Muscle layer of duodenum (tissue), 2 donors: Measurements from ENCODE around the gene NMNAT2.

Source experiments
- H3K27ac ChIP-seq: one replicate; pipeline ENCODE4 v1.7.0; 2013; ENCODE audit warnings: mild to moderate bottlenecking, low read length
- H3K27me3 ChIP-seq: one replicate; pipeline ENCODE4 v1.7.0; 2013; ENCODE audit warnings: low read depth, mild to moderate bottlenecking, control low read depth, low read length
- H3K36me3 ChIP-seq, 2 donors: one replicate each; pipeline ENCODE4 v1.7.0; 2013; ENCODE audit warnings: low read length in 2 of 2, control low read depth in 1 of 2, mild to moderate bottlenecking in 1 of 2; ENCODE audit not compliant: insufficient read depth in 2 of 2, control insufficient read depth in 1 of 2
- H3K4me1 ChIP-seq, 2 donors: one replicate each; pipeline ENCODE4 v1.7.0; 2013; ENCODE audit warnings: low read length in 2 of 2, mild to moderate bottlenecking in 2 of 2, control low read depth in 1 of 2, moderate library complexity in 1 of 2; ENCODE audit not compliant: insufficient read depth in 2 of 2, control insufficient read depth in 1 of 2
- H3K4me3 ChIP-seq, 2 donors: one replicate each; pipeline ENCODE4 v1.7.0; 2013; ENCODE audit warnings: low read length in 2 of 2, low read depth in 1 of 2, mild to moderate bottlenecking in 1 of 2
- H3K9me3 ChIP-seq, 2 donors: one replicate each; pipeline ENCODE4 v1.7.0; 2013; ENCODE audit warnings: low read length in 2 of 2, control low read depth in 1 of 2, mild to moderate bottlenecking in 1 of 2; ENCODE audit not compliant: control insufficient read depth in 1 of 2
- donor health status: healthy.

The NMNAT2 gene

DNA sequence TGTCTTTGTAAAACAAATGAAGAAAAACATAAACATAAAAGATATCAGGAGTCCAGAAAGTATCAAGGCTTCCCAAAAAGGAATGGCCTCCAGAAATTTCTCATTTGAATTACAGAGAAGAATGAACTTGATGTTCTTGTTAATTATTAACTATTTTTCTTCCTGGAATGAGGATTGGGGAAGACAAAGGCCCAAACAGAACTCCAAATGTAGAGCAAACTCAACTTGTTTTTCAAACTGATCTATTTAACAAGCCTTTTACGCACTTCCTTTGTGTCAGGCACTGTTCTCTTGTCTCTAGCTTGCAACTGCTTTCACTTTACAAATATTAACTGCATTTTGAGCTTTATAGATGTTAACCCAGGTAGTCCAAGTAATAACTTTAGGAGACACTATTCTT, 186.6 kb downstream of the NMNAT2 start:
- no peaks in the 10 kb centered on the region for H3K9me3 ChIP-seq
- H3K36me3 ChIP-seq = no peaks in the 10 kb centered on the region
- no peak overlapping the region for H3K27ac ChIP-seq
- no peak overlapping the region for H3K4me3 ChIP-seq
- no peaks in the 10 kb centered on the region for H3K27me3 ChIP-seq
- H3K4me1 ChIP-seq = peaks cover 0 to 5% of the 10 kb centered on the region in 2 donors

DNA sequence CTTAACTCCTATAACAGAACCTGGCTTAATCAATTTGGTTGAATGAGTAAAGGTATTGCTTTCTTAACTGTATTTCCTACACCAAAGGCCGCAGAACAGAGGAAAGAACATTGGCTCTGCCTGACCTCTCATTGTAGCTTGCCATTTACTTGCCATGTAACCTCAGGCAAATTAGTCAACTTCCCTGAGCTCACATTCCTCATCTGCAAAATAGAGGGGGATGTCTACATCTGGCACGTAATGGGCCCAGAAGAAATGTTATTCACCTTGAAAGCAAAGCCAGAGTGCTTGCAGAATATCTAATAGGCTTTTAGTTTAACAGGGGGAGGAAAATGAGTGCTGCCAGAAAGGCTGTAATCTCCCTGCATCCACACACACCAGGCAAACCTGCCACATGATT, 187.8 kb downstream of the NMNAT2 start:
- Histone ChIP-seq H3K9me3 (no peaks in the 10 kb centered on the region), H3K36me3 (no peaks in the 10 kb centered on the region), H3K4me1 (peaks cover 0 to 5% of the 10 kb centered on the region in 2 donors), H3K27me3 (no peaks in the 10 kb centered on the region), H3K4me3 (no peak overlapping the region), H3K27ac (no peak overlapping the region)

DNA sequence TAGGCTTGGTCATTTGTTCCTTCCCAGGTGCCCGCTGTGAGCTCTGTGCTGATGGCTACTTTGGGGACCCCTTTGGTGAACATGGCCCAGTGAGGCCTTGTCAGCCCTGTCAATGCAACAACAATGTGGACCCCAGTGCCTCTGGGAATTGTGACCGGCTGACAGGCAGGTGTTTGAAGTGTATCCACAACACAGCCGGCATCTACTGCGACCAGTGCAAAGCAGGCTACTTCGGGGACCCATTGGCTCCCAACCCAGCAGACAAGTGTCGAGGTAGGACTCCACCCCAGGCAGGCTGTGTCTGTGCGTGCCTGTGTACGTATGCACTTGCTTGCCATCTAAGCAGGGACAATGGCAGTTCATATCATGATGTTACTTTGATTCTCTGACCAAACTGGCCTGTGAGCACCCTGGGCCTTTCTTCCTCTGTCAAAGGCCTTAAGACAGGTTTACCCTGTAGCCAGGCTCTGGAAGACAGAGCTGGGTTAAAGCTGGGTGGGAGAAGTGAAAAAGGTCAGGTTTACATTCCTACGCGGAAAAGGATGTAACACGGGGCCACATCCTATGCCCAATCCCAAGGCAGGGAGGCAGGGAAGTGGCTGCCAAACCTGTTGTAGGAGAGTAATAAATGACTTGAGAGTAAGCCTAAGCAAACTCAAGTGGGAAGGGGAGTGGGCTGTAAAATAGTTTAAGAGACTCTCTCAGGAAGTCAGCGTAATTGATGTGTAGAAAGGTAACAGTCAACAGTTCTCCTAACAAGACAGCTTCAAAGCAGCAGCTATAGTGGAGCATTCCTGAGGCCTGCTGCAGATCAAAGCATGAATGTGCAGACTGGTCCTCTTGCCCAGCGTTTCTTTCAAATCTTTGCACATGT, 189.6 kb downstream of the NMNAT2 start:
- H3K27ac ChIP-seq = no peak overlapping the region
- H3K4me3 ChIP-seq = no peak overlapping the region
- no peaks in the 10 kb centered on the region for H3K36me3 ChIP-seq
- H3K9me3 ChIP-seq = no peaks in the 10 kb centered on the region
- H3K27me3 ChIP-seq = no peaks in the 10 kb centered on the region
- H3K4me1 ChIP-seq = no peaks in the 10 kb centered on the region

DNA sequence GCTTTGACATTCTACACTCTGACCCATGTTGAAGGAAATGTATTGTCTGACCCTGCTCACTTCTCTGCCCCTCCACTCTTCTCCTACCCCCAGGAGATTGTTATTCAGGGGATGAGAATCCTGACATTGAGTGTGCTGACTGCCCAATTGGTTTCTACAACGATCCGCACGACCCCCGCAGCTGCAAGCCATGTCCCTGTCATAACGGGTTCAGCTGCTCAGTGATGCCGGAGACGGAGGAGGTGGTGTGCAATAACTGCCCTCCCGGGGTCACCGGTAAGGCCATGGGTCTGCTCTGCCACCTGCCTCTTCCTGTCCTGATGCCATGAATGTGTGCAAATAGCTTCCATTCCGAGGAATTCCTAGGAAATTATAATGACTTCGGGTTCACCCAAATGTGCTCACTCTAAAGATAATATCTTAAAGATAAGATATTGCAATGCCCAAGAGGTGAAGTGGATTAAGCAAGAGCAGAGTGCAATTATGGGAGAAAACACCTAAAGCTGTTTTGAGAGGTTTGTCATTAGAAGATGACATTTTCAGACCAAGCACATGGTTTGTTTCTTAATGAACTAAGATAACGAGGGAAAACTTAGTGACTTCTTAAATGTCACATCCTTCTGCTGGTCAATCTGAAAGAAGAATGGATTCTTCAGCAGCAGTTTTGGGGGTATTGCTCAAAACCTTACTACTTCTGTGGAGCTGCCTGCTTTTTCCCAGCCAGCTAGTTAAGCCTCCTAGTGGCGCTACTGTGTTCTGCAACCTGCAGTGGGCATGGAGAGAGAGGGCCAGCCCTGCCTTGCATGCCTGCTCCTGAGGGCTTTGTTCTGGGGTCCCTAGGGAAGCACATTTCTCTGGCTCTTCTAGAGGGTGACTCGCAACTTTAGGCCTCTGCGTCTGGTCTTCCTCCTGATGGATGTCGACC, 190.5 kb downstream of the NMNAT2 start:
- no peak overlapping the region for H3K27ac ChIP-seq
- H3K4me1 ChIP-seq = no peaks in the 10 kb centered on the region
- H3K9me3 ChIP-seq = no peaks in the 10 kb centered on the region
- no peak overlapping the region for H3K4me3 ChIP-seq
- no peaks in the 10 kb centered on the region for H3K36me3 ChIP-seq
- no peaks in the 10 kb centered on the region for H3K27me3 ChIP-seq

DNA sequence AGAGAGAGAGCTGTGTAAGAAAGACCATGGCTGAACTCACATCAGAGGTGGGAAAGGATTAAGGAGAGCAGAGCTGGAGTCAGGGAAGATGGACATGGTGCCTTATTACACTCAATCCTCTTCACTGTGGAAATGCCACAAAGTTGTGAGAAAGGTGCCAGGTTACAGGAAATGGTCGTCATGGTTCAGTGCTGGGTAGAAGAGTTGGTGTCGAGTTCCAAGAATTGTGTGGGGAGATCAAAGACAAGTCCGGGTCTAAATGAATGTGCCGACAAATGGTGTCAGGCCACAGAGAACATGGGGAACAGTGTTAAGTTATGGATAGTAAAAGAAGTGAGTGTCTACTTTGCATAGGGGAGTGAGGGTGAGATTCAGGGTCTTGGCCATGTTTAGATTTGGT, 191.2 kb downstream of the NMNAT2 start:
- Histone ChIP-seq H3K36me3 (no peaks in the 10 kb centered on the region), H3K27ac (no peak overlapping the region), H3K9me3 (no peaks in the 10 kb centered on the region)

DNA sequence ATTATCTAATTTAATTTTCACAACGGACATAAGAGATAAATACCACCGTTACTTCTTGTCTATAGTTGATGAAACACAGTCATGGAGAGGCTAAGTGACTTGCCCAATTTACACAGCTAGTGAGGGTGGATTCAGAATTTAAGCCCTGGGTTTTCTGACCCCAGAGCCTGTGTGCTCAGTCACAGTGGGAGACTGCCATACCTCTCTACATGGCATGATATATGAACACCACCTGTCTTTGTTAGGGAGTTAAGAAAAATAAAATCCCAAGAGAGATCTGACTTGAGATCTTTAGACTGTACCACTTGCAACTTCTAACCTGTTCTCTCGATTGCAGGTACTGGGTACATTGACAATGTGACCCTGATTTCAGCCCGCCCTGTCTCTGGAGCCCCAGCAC, 191.8 kb downstream of the NMNAT2 start:
- H3K36me3 ChIP-seq = no peaks in the 10 kb centered on the region
- no peaks in the 10 kb centered on the region for H3K27me3 ChIP-seq
- H3K4me1 ChIP-seq = no peaks in the 10 kb centered on the region
- no peak overlapping the region for H3K27ac ChIP-seq
- H3K4me3 ChIP-seq = no peak overlapping the region
- H3K9me3 ChIP-seq = no peaks in the 10 kb centered on the region

More for the DNA sequence above, 191.2 kb downstream of the NMNAT2 start:
- Histone ChIP-seq H3K4me1 (no peaks in the 10 kb centered on the region), H3K4me3 (no peak overlapping the region), H3K27me3 (no peaks in the 10 kb centered on the region)

DNA sequence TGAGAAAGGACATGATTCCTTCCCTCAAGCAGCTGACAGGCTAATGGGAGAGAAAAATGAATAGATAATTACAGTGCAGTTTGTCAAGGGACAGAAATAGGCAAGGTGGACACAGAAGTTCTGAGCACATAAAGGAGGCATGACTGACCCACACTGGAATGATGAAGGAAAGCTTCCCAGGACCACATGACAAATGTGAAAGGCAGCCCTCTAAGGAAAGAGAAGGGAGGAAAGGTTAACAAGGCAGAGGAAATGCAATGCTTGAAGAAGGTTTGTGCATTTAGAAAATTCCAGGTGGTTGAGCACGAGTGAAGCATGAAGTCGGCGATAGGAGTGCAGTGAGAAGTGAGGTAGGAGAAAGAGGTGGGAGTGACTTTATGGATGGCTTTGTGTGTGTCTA, 194.7 kb downstream of the NMNAT2 start:
- H3K27me3 ChIP-seq = no peaks in the 10 kb centered on the region
- H3K36me3 ChIP-seq = no peaks in the 10 kb centered on the region
- no peaks in the 10 kb centered on the region for H3K9me3 ChIP-seq
- H3K27ac ChIP-seq = no peak overlapping the region
- H3K4me3 ChIP-seq = no peak overlapping the region
- H3K4me1 ChIP-seq = peaks cover 3 to 12% of the 10 kb centered on the region in 2 donors

DNA sequence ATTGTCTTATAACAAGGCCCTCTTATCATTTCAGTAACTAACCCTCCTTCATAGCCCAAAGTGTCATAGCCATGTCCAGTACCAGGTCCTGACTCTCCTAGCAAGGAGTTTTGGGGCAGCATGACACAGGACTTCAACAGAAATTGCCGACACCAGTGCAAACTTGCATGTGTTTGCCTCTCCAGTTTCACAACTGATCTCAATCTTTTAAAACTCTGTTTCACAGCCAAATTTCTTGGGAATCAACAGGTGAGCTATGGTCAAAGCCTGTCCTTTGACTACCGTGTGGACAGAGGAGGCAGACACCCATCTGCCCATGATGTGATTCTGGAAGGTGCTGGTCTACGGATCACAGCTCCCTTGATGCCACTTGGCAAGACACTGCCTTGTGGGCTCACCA, 195.3 kb downstream of the NMNAT2 start:
- no peaks in the 10 kb centered on the region for H3K36me3 ChIP-seq
- no peaks in the 10 kb centered on the region for H3K9me3 ChIP-seq
- H3K27me3 ChIP-seq = no peaks in the 10 kb centered on the region
- peaks cover 5 to 17% of the 10 kb centered on the region in 2 donors for H3K4me1 ChIP-seq
- H3K4me3 ChIP-seq = no peak overlapping the region
- H3K27ac ChIP-seq = no peak overlapping the region

DNA sequence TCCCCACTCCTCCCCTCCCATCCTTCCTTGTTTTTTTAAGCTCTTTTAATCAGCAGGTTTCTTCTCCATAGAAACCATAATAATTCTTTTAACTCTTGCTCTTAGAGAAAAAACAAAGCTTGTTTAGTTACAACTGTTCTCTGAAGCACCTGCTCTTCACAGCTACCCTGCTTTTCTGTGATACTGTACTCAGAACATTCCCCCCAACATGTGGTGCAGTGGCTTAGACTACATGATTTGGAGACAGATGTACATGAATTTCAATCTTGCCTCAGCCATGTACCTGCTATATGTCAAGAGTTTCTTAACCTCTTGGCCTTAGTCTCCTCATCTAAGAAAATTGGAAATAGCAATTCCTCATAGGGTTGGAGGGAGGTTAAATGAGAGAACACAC, 198.6 kb downstream of the NMNAT2 start:
- peaks cover 5 to 24% of the 10 kb centered on the region in 2 donors for H3K4me1 ChIP-seq
- H3K36me3 ChIP-seq = no peaks in the 10 kb centered on the region
- H3K4me3 ChIP-seq = no peak overlapping the region
- H3K27ac ChIP-seq = peak overlapping the region; percentile 27
- no peaks in the 10 kb centered on the region for H3K27me3 ChIP-seq
- H3K9me3 ChIP-seq = no peaks in the 10 kb centered on the region

DNA sequence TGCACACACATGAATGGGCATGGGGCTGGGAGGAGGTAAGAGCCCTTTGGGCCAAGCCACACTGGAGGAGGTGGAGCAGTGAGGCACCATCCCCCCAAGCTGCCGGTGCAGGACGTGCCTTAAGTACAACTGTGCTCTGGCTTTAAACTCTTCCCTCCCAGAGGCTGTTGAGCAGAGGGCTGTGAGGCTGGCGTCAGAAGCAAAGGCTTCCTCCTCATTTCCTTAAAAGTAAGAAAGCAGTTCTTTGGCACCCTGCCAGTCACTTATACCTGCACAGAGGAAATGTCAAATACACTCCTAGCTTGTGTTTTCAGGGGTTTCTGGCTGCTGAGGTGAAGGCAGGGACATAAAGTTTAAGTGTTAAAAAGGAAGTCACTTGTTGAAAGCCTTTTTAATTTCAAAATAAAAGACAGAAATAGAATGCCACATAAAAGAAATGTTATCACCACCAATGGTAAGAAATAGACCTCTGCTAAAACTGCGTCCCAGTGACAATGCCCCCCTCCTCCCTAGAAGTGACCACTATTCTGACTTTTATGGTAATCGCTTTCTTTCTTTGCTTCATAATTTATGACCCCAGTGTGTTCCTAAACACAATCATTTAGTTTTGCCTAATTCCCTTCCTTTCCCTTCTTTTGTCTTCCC, 199.1 kb downstream of the NMNAT2 start:
- no peaks in the 10 kb centered on the region for H3K9me3 ChIP-seq
- H3K27me3 ChIP-seq = no peaks in the 10 kb centered on the region
- H3K4me3 ChIP-seq = no peak overlapping the region
- no peaks in the 10 kb centered on the region for H3K36me3 ChIP-seq
- H3K4me1 ChIP-seq = peaks cover 5 to 24% of the 10 kb centered on the region in 2 donors
- peak overlapping the region; percentile 73 for H3K27ac ChIP-seq

DNA sequence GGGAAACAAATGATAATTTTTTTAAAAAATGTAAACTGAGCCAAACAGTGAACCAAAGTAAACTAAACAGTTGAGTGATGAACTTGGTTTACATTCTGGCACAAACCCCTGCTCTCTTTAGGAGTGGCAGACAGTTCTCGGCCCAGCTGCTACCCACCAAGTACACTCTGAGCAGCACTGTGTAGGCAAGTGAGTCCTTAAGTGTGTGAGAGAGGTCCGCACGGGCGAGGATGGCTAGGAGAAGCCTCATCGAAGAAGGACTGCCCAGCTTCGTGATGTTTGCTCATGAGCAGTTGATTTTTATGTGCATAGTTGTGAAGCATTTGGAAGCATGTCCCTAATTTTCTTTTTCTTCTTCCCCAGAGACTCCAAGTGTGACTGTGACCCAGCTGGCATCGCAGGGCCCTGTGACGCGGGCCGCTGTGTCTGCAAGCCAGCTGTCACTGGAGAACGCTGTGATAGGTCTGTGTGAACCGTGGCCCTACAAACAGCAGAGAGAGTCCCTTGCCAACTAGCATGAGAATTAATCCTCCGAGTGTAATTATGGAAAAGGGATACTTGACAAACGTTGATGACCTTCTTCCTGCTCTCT, 200.1 kb downstream of the NMNAT2 start:
- peaks cover 5 to 24% of the 10 kb centered on the region in 2 donors for H3K4me1 ChIP-seq
- H3K4me3 ChIP-seq = no peak overlapping the region
- H3K9me3 ChIP-seq = no peaks in the 10 kb centered on the region
- H3K36me3 ChIP-seq = no peaks in the 10 kb centered on the region
- no peaks in the 10 kb centered on the region for H3K27me3 ChIP-seq
- peak overlapping the region; percentile 73 for H3K27ac ChIP-seq
